NK-92 (cell line): ENCODE data around the gene ASAP2.

Source experiments
- DNase-seq: peaks from one replicate; lab custom pipeline; 2025; ENCODE audit not compliant: unreplicated experiment; lab: John Stamatoyannopoulos, UW

ASAP2 gene

GRCh38 chr2:9230051-9230802 lies 23.6 kb downstream of the ASAP2 start:
- no peak for DNase-seq

DNA sequence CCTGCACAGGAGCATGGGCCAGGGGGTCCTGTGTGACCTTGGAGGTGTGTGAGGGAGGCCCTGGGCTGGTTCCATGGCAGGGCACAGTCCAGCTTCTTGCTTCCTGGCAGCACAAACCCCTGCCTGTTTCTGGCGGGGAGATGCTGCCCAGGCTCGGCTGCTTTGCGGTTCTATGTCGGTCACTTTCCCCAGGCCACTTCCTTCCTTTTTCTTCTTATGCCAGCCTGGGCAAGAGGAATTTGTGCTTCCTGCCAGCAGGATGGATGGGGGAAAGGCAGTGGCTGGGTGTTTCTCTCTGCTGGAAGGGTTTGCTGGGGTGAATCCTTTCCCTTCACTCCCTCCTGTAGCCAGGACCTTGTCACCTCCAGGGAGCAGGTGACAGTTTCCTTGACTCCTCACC lies 24.3 kb downstream of the ASAP2 start:
- DNase-seq: no peak

DNA sequence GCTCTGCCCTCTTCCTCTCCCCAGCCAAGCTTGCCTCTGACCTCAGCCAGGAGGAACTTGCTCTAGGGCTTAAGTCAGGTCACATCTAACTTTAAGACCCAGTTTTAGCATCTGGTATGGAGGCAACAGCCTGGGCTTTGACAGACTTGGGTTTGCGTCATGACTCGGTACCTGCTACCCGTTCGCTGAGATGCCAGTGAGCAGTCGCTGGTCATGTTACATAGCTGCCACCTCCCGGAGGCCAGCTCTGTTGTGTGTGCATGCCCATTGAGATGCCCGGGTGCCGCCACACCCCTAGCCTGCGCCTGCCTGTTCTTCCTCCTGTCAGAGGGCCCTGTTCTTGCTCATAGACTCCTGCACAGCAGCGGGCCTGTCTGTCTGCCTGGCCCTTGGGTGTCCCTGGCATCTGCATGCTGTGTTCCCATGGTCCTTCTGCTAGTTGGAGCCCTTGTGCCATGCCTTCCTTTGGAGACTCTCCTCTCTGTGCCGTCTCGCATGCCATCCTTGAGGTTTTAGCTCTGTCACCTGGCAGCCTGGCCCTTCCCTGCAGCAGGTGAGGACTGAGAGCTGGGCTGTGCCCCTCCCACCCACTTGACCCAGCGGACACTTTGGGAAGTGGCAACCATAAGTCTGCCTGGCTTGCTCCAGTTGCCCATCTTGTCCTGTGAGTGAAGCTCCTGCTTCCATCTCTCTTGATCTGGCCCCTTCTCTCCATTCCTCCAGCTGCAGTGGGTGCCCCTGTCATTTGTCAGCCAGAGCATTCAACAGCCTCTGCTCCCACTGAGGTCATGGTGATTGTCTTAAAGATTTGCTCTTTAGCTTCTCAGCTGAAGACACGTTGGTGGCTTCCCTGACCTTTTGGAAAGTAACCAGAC lies 24.9 kb downstream of the ASAP2 start:
- no peak for DNase-seq

- DNase-seq: no peak
Observed at GRCh38 chr2:9232166-9232479, 25.5 kb downstream of the ASAP2 start.

- DNase-seq: no peak
Observed at GRCh38 chr2:9232886-9233285, 26.3 kb downstream of the ASAP2 start.

DNA sequence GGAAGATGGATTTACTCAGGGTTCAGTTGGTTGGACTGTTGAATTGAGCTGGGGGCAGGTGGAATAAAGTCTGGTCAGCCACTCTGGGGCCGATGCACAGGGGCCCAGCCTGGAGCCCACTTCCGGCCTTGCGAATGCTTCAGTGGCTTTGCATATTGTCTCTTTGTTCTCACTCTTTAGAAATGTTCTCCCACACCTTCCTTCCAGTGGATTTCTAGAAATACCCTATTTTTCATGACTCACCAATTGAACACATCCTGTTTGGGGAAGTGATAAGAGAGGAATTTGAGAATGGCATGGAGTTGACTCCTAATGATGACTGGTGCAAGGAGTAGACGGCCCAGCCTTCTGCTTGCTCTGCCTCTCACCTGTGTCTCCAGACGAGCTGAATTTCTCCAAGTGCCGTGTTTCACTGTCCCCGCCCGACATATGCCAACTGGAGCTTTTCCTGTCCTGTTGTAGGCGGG lies 28.1 kb downstream of the ASAP2 start:
- DNase-seq: no peak

- DNase-seq: no peak
Observed at GRCh38 chr2:9235147-9236044, 28.8 kb downstream of the ASAP2 start.

DNA sequence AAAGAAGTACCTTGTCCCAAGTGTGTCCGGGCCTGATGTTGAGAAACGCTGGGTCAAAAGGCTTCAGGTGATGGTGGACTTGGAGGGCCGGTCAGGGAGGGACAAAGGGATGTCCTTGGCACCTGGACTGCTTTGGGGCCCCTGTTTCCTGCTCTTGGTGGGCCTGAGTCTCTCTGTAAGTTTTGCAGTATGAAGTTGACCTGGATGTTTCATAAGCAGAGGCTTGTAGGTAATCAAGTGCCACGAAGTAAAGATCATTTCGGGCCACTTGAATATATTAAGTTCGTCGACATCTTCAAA lies 29.4 kb downstream of the ASAP2 start:
- DNase-seq: no peak

GRCh38 chr2:9236867-9237266 lies 30.3 kb downstream of the ASAP2 start:
- DNase-seq: no peak

DNA sequence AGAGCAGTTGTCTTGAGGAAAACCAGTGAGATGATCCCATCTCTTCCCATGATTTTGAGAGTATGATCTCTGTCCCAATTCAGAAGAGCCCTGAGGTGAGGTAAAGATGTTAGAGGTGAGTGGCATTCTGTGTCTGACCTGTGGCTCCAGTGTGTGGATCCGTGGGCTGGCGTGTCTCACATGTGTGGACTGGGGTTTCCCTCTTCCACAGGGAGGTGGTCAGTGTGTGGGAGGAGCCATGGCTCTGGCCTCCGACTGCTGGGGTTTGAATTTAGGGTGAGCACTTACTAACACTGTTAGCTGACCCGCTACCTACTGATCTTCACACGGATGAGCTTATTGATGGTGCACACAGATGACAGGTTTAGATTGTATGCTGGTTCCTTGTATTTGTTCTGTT lies 31.2 kb downstream of the ASAP2 start:
- DNase-seq: no peak

GRCh38 chr2:9238591-9239326 lies 32.1 kb downstream of the ASAP2 start:
- DNase-seq: no peak

GRCh38 chr2:9239616-9240015 lies 33.0 kb downstream of the ASAP2 start:
- DNase-seq: no peak

- no peak for DNase-seq
Observed at GRCh38 chr2:9240745-9241144, 34.1 kb downstream of the ASAP2 start.

DNA sequence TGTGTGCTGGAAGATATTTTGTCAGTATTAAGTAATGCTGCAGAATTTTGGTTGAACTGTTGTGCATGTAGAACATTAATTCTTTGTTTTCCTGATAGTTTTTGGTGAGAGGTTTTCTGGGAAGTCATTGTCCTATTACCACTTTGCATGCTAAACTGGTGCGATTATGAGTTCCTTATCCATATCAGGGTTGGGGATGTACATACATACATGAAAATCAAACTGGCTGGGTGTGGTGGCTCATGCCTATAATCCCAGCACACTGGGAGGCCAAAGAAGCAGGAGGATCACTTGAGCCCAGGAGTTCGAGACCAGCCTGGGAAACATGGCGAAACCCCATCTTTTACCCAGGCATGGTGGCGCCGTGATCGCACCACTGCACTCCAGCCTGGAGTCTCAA lies 34.6 kb downstream of the ASAP2 start:
- DNase-seq: no peak

GRCh38 chr2:9243357-9243756 lies 36.7 kb downstream of the ASAP2 start:
- DNase-seq: no peak

- no peak for DNase-seq
Observed at GRCh38 chr2:9244985-9245544, 38.5 kb downstream of the ASAP2 start.

GRCh38 chr2:9247177-9247576 lies 40.6 kb downstream of the ASAP2 start:
- no peak for DNase-seq

GRCh38 chr2:9247786-9248185 lies 41.2 kb downstream of the ASAP2 start:
- no peak for DNase-seq

DNA sequence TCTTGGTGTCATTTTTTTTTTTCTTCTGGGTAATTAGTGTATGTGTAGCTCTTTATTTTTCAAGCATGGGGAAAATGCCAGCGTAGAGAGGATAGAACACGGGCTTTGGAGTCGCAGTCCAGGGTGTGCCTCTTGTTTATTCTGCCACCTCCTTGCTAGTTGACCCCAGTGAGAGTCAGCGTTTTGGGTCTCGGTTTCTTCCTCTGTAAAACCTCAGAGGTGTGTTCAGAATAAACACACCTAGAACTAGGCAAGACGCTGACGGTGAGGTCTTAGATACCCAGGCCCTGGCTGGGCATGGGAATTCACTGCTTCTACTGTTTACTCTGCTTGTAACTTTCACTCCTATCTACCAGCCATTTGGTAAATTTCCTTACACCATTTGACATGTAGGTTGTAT lies 41.8 kb downstream of the ASAP2 start:
- no peak for DNase-seq

DNA sequence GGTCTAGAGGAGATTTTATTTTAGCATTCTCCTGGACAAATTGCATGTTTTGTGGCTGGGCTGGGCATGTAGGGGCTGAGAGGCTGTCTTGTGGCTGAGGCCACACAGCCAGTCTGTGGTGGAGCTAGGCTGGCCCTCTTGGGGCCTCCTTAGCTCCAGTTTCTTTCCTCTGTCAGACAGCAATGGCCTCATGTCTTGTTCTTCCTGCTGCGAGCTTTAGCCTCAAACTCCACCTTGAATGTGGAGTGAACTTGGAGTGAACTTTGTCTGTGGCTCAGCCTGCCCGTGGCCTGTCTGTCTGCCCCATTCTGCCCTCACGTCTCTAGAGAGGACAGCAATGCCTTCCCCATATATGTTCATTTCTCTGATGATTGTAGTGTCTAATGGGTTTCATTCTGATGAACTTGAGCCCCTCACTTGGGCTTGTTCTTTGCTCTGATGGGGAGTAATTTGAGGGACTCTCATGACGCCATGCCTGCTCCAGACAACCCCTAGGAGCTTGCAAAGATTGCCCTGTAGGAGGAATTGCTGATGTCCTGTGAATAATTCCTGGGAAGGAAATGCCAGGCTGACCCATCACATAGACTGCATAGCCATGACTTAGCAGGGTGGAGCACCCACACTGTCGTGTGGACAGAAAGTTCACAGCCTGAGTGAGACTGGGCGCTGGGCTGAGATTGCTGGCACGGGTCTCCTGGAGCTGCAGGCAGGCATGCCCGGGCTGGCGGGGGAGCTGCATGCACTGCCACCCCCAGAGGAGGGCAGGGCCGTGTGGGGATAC lies 42.6 kb downstream of the ASAP2 start:
- no peak for DNase-seq
